Measurements from ENCODE around the gene PTX3.

PTX3 gene

GRCh38 chr3:157436583-157437291 lies at the start of gene PTX3:
Gene PTX3, plus strand, starts transcription at chr3:157436850. Its CDS starts 84 bp downstream, at chr3:157436934.
- Mint-ChIP-seq H3K27me3 (peaks cover 27% of the 10 kb centered on the region), H3K36me3 (no peaks in the 10 kb centered on the region), H3K4me3 (no peak within 1 kb of the TSS), H3K9me3 (no peaks in the 10 kb centered on the region), H3K27ac (no peak within 1 kb of the TSS), H3K4me1 (peaks cover 8% of the 10 kb centered on the region)

- no peak overlapping the region for H3K27ac Mint-ChIP-seq
- H3K4me3 Mint-ChIP-seq: no peak overlapping the region
- no peaks in the 10 kb centered on the region for H3K4me1 Mint-ChIP-seq
- peaks cover 12% of the 10 kb centered on the region for H3K9me3 Mint-ChIP-seq
- no peaks in the 10 kb centered on the region for H3K27me3 Mint-ChIP-seq
- peaks cover 3% of the 10 kb centered on the region for H3K36me3 Mint-ChIP-seq
Observed at GRCh38 chr3:157387708-157388435, 48.8 kb upstream of the PTX3 start.

- no peaks in the 10 kb centered on the region for H3K4me1 Mint-ChIP-seq
- H3K36me3 Mint-ChIP-seq: peaks cover 3% of the 10 kb centered on the region
- peaks cover 12% of the 10 kb centered on the region for H3K9me3 Mint-ChIP-seq
- no peaks in the 10 kb centered on the region for H3K27me3 Mint-ChIP-seq
- H3K27ac Mint-ChIP-seq: no peak overlapping the region
- no peak overlapping the region for H3K4me3 Mint-ChIP-seq
Observed at GRCh38 chr3:157388976-157389375, 47.7 kb upstream of the PTX3 start.

- H3K36me3 Mint-ChIP-seq: peaks cover 3% of the 10 kb centered on the region
- no peaks in the 10 kb centered on the region for H3K27me3 Mint-ChIP-seq
- H3K9me3 Mint-ChIP-seq: peaks cover 12% of the 10 kb centered on the region
- no peak overlapping the region for H3K4me3 Mint-ChIP-seq
- H3K27ac Mint-ChIP-seq: no peak overlapping the region
- H3K4me1 Mint-ChIP-seq: no peaks in the 10 kb centered on the region
Observed at GRCh38 chr3:157390713-157391515, 45.7 kb upstream of the PTX3 start.

- peaks cover 12% of the 10 kb centered on the region for H3K9me3 Mint-ChIP-seq
- H3K27me3 Mint-ChIP-seq: no peaks in the 10 kb centered on the region
- no peaks in the 10 kb centered on the region for H3K4me1 Mint-ChIP-seq
- no peak overlapping the region for H3K27ac Mint-ChIP-seq
- no peak overlapping the region for H3K4me3 Mint-ChIP-seq
- H3K36me3 Mint-ChIP-seq: peaks cover 3% of the 10 kb centered on the region
Observed at GRCh38 chr3:157392104-157392503, 44.5 kb upstream of the PTX3 start.

GRCh38 chr3:157393113-157393512 lies 43.5 kb upstream of the PTX3 start:
- Mint-ChIP-seq H3K9me3 (peaks cover 12% of the 10 kb centered on the region), H3K4me3 (no peak overlapping the region), H3K27ac (no peak overlapping the region), H3K4me1 (no peaks in the 10 kb centered on the region), H3K27me3 (no peaks in the 10 kb centered on the region), H3K36me3 (peaks cover 3% of the 10 kb centered on the region)

- no peak overlapping the region for H3K4me3 Mint-ChIP-seq
- peaks cover 3% of the 10 kb centered on the region for H3K36me3 Mint-ChIP-seq
- no peak overlapping the region for H3K27ac Mint-ChIP-seq
- peaks cover 12% of the 10 kb centered on the region for H3K9me3 Mint-ChIP-seq
- no peaks in the 10 kb centered on the region for H3K27me3 Mint-ChIP-seq
- H3K4me1 Mint-ChIP-seq: no peaks in the 10 kb centered on the region
Observed at GRCh38 chr3:157394411-157394810, 42.2 kb upstream of the PTX3 start.

- Mint-ChIP-seq H3K27me3 (peaks cover 2% of the 10 kb centered on the region), H3K9me3 (no peaks in the 10 kb centered on the region), H3K4me1 (no peaks in the 10 kb centered on the region), H3K27ac (no peak overlapping the region), H3K36me3 (no peaks in the 10 kb centered on the region), H3K4me3 (no peak overlapping the region)
Observed at GRCh38 chr3:157398598-157398997, 38.1 kb upstream of the PTX3 start.

GRCh38 chr3:157404381-157404780 lies 32.3 kb upstream of the PTX3 start:
- Mint-ChIP-seq H3K27me3 (peaks cover 4% of the 10 kb centered on the region), H3K4me1 (no peaks in the 10 kb centered on the region), H3K4me3 (no peak overlapping the region), H3K36me3 (no peaks in the 10 kb centered on the region), H3K9me3 (no peaks in the 10 kb centered on the region), H3K27ac (no peak overlapping the region)

- Mint-ChIP-seq H3K27me3 (peaks cover 4% of the 10 kb centered on the region), H3K4me3 (no peak overlapping the region), H3K9me3 (no peaks in the 10 kb centered on the region), H3K27ac (no peak overlapping the region), H3K4me1 (no peaks in the 10 kb centered on the region), H3K36me3 (no peaks in the 10 kb centered on the region)
Observed at GRCh38 chr3:157405457-157405856, 31.2 kb upstream of the PTX3 start.

- Mint-ChIP-seq H3K4me3 (no peak overlapping the region), H3K27ac (no peak overlapping the region), H3K36me3 (no peaks in the 10 kb centered on the region)
Observed at GRCh38 chr3:157406394-157406793, 30.3 kb upstream of the PTX3 start.

GRCh38 chr3:157407769-157408168 lies 28.9 kb upstream of the PTX3 start:
- H3K4me3 Mint-ChIP-seq: no peak overlapping the region
- peaks cover 1% of the 10 kb centered on the region for H3K27me3 Mint-ChIP-seq
- no peaks in the 10 kb centered on the region for H3K9me3 Mint-ChIP-seq
- no peaks in the 10 kb centered on the region for H3K4me1 Mint-ChIP-seq
- no peaks in the 10 kb centered on the region for H3K36me3 Mint-ChIP-seq
- no peak overlapping the region for H3K27ac Mint-ChIP-seq

More at GRCh38 chr3:157406394-157406793, 30.3 kb upstream of the PTX3 start:
- no peaks in the 10 kb centered on the region for H3K4me1 Mint-ChIP-seq
- no peaks in the 10 kb centered on the region for H3K9me3 Mint-ChIP-seq
- H3K27me3 Mint-ChIP-seq: peaks cover 4% of the 10 kb centered on the region

GRCh38 chr3:157408499-157409149 lies 28.0 kb upstream of the PTX3 start:
- peaks cover 1% of the 10 kb centered on the region for H3K27me3 Mint-ChIP-seq
- H3K4me1 Mint-ChIP-seq: no peaks in the 10 kb centered on the region
- H3K36me3 Mint-ChIP-seq: no peaks in the 10 kb centered on the region
- no peak overlapping the region for H3K27ac Mint-ChIP-seq
- no peaks in the 10 kb centered on the region for H3K9me3 Mint-ChIP-seq
- H3K4me3 Mint-ChIP-seq: no peak overlapping the region

- no peaks in the 10 kb centered on the region for H3K9me3 Mint-ChIP-seq
- no peak overlapping the region for H3K27ac Mint-ChIP-seq
- no peaks in the 10 kb centered on the region for H3K4me1 Mint-ChIP-seq
- H3K36me3 Mint-ChIP-seq: no peaks in the 10 kb centered on the region
- H3K27me3 Mint-ChIP-seq: no peaks in the 10 kb centered on the region
- H3K4me3 Mint-ChIP-seq: no peak overlapping the region
Observed at GRCh38 chr3:157409516-157409915, 27.1 kb upstream of the PTX3 start.

- no peak overlapping the region for H3K27ac Mint-ChIP-seq
- no peaks in the 10 kb centered on the region for H3K36me3 Mint-ChIP-seq
- no peaks in the 10 kb centered on the region for H3K9me3 Mint-ChIP-seq
- H3K27me3 Mint-ChIP-seq: peaks cover 1% of the 10 kb centered on the region
- H3K4me3 Mint-ChIP-seq: no peak overlapping the region
- no peaks in the 10 kb centered on the region for H3K4me1 Mint-ChIP-seq
Observed at GRCh38 chr3:157410945-157411344, 25.7 kb upstream of the PTX3 start.

Data from activated naive CD4-positive, alpha-beta T cell treated with anti-CD3 and anti-CD28 coated beads, Interleukin-2, amount 50 U/mL, for 24 hours (primary cell).